Activated CD4-positive, alpha-beta T cell treated with anti-CD3 and anti-CD28 coated beads for 48 hours (primary cell): ENCODE results near the gene ZBED6.
"Not testable (repeated sequence)": the region's sequence is repeated elsewhere in the genome, so short reads cannot be mapped to it uniquely, and the experiment has no call there.

Experiments
- DNase-seq: peaks from one replicate; pipeline ENCODE4 v3.0.0-alpha.2; 2020

ZBED6 gene

GRCh38 chr1:203795441-203796235 lies at the start of gene ZBED6, which contains the start of gene ZC3H11A:
Gene ZBED6 (plus strand): TSS chr1:203795623. CDS start chr1:203797523, 1,900 bp downstream.
Gene ZC3H11A (plus strand): TSS chr1:203795623. CDS start chr1:203817071, 21,448 bp downstream.
- peak; percentile 99 for DNase-seq

- DNase-seq = no peak
Measured at GRCh38 chr1:203746281-203746680, 49.1 kb upstream of the ZBED6 start.

GRCh38 chr1:203751051-203751450 lies 44.4 kb upstream of the ZBED6 start:
- no peak for DNase-seq

- not testable (repeated sequence) for DNase-seq
Measured at GRCh38 chr1:203751618-203752361, 43.6 kb upstream of the ZBED6 start.

DNA sequence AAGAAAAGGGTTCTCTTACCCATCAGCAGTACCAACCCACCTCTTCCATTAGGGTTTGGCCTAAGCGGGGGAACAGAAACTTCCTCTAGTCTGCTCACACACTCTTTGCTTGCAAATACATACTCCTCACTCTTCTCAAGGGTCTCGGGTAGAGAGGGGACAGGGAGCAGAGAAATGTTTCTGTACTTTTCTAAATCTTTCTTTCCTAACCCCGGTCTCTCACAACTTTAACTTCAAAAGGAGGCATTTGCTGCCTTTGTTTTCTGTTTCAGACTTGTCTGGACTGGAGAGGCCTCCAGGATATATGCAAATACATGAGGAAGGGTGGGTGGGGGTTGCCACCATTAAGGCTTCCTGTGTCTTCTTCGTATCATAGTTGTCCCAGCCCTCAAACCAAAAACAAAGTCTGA lies 41.0 kb upstream of the ZBED6 start:
- DNase-seq = peak; percentile 36

DNA sequence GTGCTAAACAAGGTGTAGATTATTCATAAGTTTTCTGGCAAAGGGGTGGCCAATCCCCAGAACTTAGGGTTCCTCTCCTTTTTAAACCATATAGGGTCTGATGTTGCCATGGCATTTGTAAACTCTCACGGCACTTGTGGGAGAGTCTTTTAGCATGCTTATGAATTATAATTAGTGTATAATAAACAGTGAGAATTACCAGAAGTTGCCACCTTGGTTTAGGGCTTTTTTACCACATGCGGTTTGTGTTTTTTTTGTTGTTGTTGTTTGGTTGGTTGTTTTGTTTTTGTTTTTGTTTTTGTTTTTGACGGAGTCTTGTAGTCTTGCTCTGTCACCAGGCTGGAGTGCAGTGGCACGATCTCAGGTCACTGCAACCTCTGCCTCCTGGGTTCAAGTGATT lies 39.4 kb upstream of the ZBED6 start:
- DNase-seq = no peak

GRCh38 chr1:203758749-203759148 lies 36.7 kb upstream of the ZBED6 start:
- DNase-seq = not testable (repeated sequence)

DNA sequence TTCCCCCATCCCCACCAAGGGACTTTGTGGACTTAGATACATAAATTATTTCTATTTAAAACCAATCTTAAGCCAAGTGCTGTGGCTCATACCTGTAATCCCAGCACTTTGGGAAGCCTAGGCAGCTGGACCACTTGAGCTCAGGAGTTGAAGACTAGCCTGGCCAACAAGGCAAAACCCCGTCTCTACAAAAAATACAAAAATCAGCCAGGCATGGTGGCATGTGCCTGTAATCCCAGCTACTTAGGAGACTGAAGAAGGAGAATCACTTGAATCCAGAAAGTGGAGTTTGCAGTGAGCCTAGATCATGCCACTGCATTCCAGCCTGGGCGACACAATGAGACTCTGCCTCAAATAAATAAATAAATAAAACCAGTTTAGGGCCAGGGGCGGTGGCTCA lies 34.9 kb upstream of the ZBED6 start:
- no peak for DNase-seq

- DNase-seq = not testable (repeated sequence)
Measured at GRCh38 chr1:203761958-203762357, 33.5 kb upstream of the ZBED6 start.

DNA sequence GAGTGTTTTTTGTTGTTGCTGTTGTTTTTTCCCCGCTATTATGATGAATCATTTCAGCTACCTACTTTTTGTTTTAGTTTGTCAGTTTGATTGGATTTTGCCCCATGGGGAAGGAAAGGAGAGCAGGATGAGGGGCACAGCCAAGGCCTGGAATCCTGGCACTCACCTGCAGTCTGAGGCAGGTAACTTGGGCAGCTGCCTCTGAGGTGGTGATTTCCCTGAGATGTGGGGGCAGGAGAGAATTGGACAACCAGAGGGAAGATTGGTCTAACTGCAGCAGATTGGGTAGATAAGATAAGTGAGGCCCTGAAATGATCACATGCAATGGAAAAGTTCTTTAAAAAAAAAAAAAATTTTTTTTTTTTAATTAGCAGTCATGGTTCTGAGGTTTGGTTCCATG lies 31.9 kb upstream of the ZBED6 start:
- DNase-seq = no peak

- no peak for DNase-seq
Measured at GRCh38 chr1:203764105-203765028, 31.1 kb upstream of the ZBED6 start.

- DNase-seq = peak; percentile 84
Measured at GRCh38 chr1:203765029-203765837, 30.2 kb upstream of the ZBED6 start, which contains the start of gene LAX1. Gene LAX1 (plus strand): TSS chr1:203765183. CDS start chr1:203765566, 383 bp downstream.

DNA sequence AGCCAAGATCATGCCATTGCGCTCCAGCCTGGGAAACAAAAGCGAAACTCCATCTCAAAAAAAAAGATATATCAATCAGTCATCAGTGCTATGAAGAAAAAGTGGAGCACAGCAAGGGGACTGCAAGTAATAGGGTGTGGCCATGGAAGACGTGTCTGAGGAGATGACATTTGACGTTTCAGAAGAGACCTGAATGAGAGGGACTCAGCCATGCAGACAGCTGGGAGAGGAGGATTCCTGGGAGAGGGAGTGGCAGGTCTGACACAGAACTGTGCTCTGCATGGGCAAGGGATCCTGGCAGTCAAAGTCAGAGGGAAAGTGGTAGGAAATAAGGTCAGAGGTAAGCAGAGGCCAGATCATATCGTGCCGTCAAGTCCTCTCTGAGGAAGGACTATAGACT lies 27.2 kb upstream of the ZBED6 start:
- DNase-seq = no peak

DNA sequence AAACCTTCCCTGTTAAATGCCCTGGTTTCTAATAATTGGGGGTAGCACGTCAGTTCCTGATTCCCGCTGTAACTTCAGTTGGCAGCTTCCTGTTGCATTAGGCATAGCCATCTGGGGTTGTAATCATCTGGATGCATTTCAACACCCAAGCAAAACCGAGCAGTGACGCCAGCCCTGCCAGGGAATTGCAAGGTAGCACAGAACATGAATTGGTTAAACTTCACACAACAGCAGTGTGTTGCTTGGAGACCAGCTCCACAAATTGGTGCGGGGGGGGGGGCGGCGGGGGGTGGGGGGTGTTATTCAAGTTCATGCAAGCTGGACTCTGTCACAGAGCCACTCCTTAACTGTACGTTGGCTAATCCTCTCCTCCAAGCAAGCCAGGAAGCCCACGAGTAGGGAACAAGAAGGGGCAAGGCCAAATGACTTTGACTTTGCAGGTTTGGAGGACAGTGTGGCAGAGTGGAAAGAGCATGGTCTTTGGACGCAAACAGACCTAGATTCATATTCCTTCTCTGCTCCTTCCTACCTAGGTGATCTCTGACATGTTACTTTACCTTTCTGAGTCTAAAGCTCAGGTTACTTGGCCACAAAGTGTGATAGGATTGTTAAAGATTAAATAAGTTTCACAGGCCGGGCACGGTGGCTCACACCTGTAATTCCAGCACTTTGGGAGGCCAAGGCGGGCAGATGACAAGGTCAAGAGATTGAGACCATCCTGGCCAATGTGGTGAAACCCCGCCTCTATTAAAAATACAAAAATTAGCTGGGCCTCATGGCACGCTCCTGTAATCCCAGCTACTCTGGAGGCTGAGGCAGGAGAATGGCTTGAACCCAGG lies 25.7 kb upstream of the ZBED6 start:
- no peak for DNase-seq

GRCh38 chr1:203771901-203772301 lies 23.5 kb upstream of the ZBED6 start:
- no peak for DNase-seq

DNA sequence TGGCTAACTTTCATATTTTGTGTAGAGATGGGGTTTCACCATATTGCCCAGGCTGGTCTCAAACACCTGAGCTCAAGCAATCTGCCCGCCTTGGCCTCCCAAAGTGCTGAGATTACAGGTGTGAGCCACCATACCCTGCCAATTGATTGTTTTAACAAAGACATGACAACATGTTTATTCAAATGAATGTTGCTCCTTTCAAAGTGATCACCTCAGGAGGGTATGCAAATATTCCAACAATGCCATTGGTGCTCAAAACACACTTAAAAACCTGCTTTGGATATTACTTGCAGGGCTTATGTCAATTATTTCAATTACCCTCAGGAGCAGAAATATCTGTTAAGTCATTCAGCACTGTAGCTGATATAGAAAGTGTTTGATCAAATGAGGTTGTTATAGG lies 22.6 kb upstream of the ZBED6 start:
- no peak for DNase-seq

DNA sequence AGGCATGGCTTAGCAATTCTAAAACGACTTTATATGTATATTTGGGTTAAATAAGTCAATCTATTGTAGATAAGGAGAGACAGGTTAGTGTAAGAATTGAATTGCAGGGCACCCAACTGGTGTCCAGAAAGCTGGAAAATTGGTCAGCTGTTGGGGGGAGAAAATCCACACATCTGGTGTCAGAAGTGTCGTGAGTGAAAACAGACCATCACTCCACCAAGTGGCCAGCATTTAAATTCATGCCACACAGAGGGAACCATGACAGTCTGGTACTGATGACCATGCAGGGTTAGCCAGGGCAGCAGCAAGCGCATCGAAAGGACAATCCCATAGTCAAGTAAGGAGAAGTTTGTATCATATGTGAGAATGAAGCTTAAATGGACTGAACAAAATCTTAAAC lies 18.8 kb upstream of the ZBED6 start:
- no peak for DNase-seq

- no peak for DNase-seq
Measured at GRCh38 chr1:203777596-203777995, 17.8 kb upstream of the ZBED6 start.

- DNase-seq = no peak
Measured at GRCh38 chr1:203778146-203778545, 17.3 kb upstream of the ZBED6 start.

DNA sequence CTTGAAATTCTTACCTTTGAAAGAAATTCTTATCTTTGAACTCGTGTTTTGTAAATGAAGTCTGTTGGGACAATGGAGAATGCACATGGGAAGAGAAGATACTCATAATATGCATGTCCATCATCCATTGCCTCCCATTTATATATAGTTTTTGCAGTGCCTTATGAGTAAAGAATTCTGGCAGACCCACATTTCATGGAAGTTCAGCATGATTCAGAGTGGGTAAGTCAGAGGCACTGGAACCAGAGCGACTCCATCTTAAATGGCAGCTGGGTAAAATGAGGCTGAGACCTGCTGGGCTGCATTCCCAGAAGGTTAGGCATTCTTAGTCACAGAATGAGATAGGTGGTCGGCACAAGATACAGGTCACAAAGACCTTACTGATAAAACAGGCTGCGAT lies 16.6 kb upstream of the ZBED6 start:
- no peak for DNase-seq

GRCh38 chr1:203781962-203782361 lies 13.5 kb upstream of the ZBED6 start:
- DNase-seq = no peak
